ENCODE data around the gene MORN4.
A peak's percentile ranks its signal among the peaks of the same experiment; 100 is the strongest.
"Not testable (repeated sequence)": the region's sequence is repeated elsewhere in the genome, so short reads cannot be mapped to it uniquely, and the experiment has no call there.

Gene MORN4

GRCh38 chr10:97642471-97643159 lies 9.3 kb upstream of the MORN4 start:
- H2BK5ac ChIP-seq (ENCODE audit: low read length); H3K27ac ChIP-seq (replicated peaks; ENCODE audit: low read length); H3K79me1 ChIP-seq (ENCODE audit: low read depth, low read length); H2BK12ac ChIP-seq (ENCODE audit: low read length); H3K23ac ChIP-seq (ENCODE audit: low read depth, low read length, poor library complexity); H2AK5ac ChIP-seq (ENCODE audit: low read depth, low read length); H3K18ac ChIP-seq (ENCODE audit: low read length); H3K9ac ChIP-seq (ENCODE audit: low read depth, low read length, poor library complexity); H3K4me2 ChIP-seq (ENCODE audit: insufficient read depth, low read length, poor library complexity, severe bottlenecking); H3K14ac ChIP-seq (ENCODE audit: low read length); H3K4me1 ChIP-seq (ENCODE audit: control insufficient read depth in 2 of 2, insufficient read depth in 1 of 2, low read depth in 1 of 2, low read length in 2 of 2); H2AFZ ChIP-seq (ENCODE audit: low read length); H4K91ac ChIP-seq (ENCODE audit: low read depth, low read length, poor library complexity); H3K27me3 ChIP-seq (ENCODE audit: control insufficient read depth in 3 of 3, insufficient read depth in 3 of 3, low read depth in 1 of 3, low read length in 3 of 3); H2BK15ac ChIP-seq (ENCODE audit: low read length); H3K9me3 ChIP-seq (replicated peaks in 1 of 2; ENCODE audit: control insufficient read depth in 2 of 2, insufficient read depth in 1 of 2, low read depth in 1 of 2, low read length in 2 of 2); H3K4ac ChIP-seq (ENCODE audit: low read length); H2BK120ac ChIP-seq (ENCODE audit: low read depth, low read length); H4K8ac ChIP-seq (ENCODE audit: low read depth, low read length); H3K4me3 ChIP-seq (ENCODE audit: low read length in 2 of 2); DNase-seq (ENCODE audit: low spot score): not testable (repeated sequence)
- 100% methylated on average over 1 of the region's 13 CpGs; no CpG with 5 or more reads in 1 of the 2 donors for WGBS, 2 donors (ENCODE audit: extremely low coverage in 2 of 2, insufficient read length in 2 of 2, insufficient replicate concordance in 1 of 2)
- H3K36me3 ChIP-seq (replicated peaks in 1 of 2; ENCODE audit: control insufficient read depth in 2 of 2, insufficient read depth in 2 of 2, low read length in 2 of 2): peaks cover 11 to 42% of the 10 kb centered on the region in 2 donors

- Histone ChIP-seq H3K14ac (ENCODE audit: low read length) (peak overlapping the region; percentile 89), H3K18ac (ENCODE audit: low read length) (peak overlapping the region; percentile 88), H3K27ac (replicated peaks; ENCODE audit: low read length) (no peak overlapping the region), H4K91ac (ENCODE audit: low read depth, low read length, poor library complexity) (no peak overlapping the region), H2BK12ac (ENCODE audit: low read length) (peak overlapping the region; percentile 41), H3K79me1 (ENCODE audit: low read depth, low read length) (peaks cover 8% of the 10 kb centered on the region), H3K4me3 (ENCODE audit: low read length in 2 of 2) (peak overlapping the region; percentile 96 to 100), H3K9me3 (replicated peaks in 1 of 2; ENCODE audit: control insufficient read depth in 2 of 2, insufficient read depth in 1 of 2, low read depth in 1 of 2, low read length in 2 of 2) (no peaks in the 10 kb centered on the region), H2BK120ac (ENCODE audit: low read depth, low read length) (no peak overlapping the region), H2AFZ (ENCODE audit: low read length) (peak overlapping the region; percentile 87), H3K4me1 (ENCODE audit: control insufficient read depth in 2 of 2, insufficient read depth in 1 of 2, low read depth in 1 of 2, low read length in 2 of 2) (peaks cover 5 to 6% of the 10 kb centered on the region in 2 donors), H2BK15ac (ENCODE audit: low read length) (peak overlapping the region; percentile 49), H2AK5ac (ENCODE audit: low read depth, low read length) (peak overlapping the region; percentile 70), H2BK5ac (ENCODE audit: low read length) (peak overlapping the region; percentile 53), H3K23ac (ENCODE audit: low read depth, low read length, poor library complexity) (peak overlapping the region; percentile 67), H3K9ac (ENCODE audit: low read depth, low read length, poor library complexity) (peak overlapping the region; percentile 99), H3K4me2 (ENCODE audit: insufficient read depth, low read length, poor library complexity, severe bottlenecking) (peak overlapping the region; percentile 90), H3K36me3 (replicated peaks in 1 of 2; ENCODE audit: control insufficient read depth in 2 of 2, insufficient read depth in 2 of 2, low read length in 2 of 2) (peaks cover 11 to 30% of the 10 kb centered on the region in 2 donors), H3K4ac (ENCODE audit: low read length) (no peak overlapping the region), H3K27me3 (ENCODE audit: control insufficient read depth in 3 of 3, insufficient read depth in 3 of 3, low read depth in 1 of 3, low read length in 3 of 3) (no peaks in the 10 kb centered on the region), H4K8ac (ENCODE audit: low read depth, low read length) (peak overlapping the region; percentile 30)
- WGBS, 2 donors (ENCODE audit: extremely low coverage in 2 of 2, insufficient read length in 2 of 2, insufficient replicate concordance in 1 of 2): no CpG with 5 or more reads among the region's 67 CpGs
- DNase-seq (ENCODE audit: low spot score): peak; percentile 31
Observed at GRCh38 chr10:97640868-97641811, 7.8 kb upstream of the MORN4 start.

- Histone ChIP-seq H3K27ac (replicated peaks; ENCODE audit: low read length) (no peak within 1 kb of the TSS), H2BK120ac (ENCODE audit: low read depth, low read length) (no peak within 1 kb of the TSS), H4K8ac (ENCODE audit: low read depth, low read length) (peak within 1 kb of the TSS; percentile 30), H3K36me3 (replicated peaks in 1 of 2; ENCODE audit: control insufficient read depth in 2 of 2, insufficient read depth in 2 of 2, low read length in 2 of 2) (peaks cover 11 to 23% of the 10 kb centered on the region in 2 donors), H3K4me2 (ENCODE audit: insufficient read depth, low read length, poor library complexity, severe bottlenecking) (peak within 1 kb of the TSS; percentile 90), H3K18ac (ENCODE audit: low read length) (peak within 1 kb of the TSS; percentile 88), H3K4me1 (ENCODE audit: control insufficient read depth in 2 of 2, insufficient read depth in 1 of 2, low read depth in 1 of 2, low read length in 2 of 2) (peaks cover 5 to 6% of the 10 kb centered on the region in 2 donors), H3K9ac (ENCODE audit: low read depth, low read length, poor library complexity) (peak within 1 kb of the TSS; percentile 99), H3K23ac (ENCODE audit: low read depth, low read length, poor library complexity) (peak within 1 kb of the TSS; percentile 67), H3K4ac (ENCODE audit: low read length) (no peak within 1 kb of the TSS), H4K91ac (ENCODE audit: low read depth, low read length, poor library complexity) (no peak within 1 kb of the TSS), H2AFZ (ENCODE audit: low read length) (peak within 1 kb of the TSS; percentile 87), H3K9me3 (replicated peaks in 1 of 2; ENCODE audit: control insufficient read depth in 2 of 2, insufficient read depth in 1 of 2, low read depth in 1 of 2, low read length in 2 of 2) (no peaks in the 10 kb centered on the region), H2BK5ac (ENCODE audit: low read length) (peak within 1 kb of the TSS; percentile 53), H3K79me1 (ENCODE audit: low read depth, low read length) (peaks cover 8% of the 10 kb centered on the region), H2BK15ac (ENCODE audit: low read length) (peak within 1 kb of the TSS; percentile 49), H3K27me3 (ENCODE audit: control insufficient read depth in 3 of 3, insufficient read depth in 3 of 3, low read depth in 1 of 3, low read length in 3 of 3) (no peaks in the 10 kb centered on the region), H2AK5ac (ENCODE audit: low read depth, low read length) (peak within 1 kb of the TSS; percentile 70), H3K4me3 (ENCODE audit: low read length in 2 of 2) (peak within 1 kb of the TSS; percentile 96 to 100), H3K14ac (ENCODE audit: low read length) (peak within 1 kb of the TSS; percentile 89), H2BK12ac (ENCODE audit: low read length) (peak within 1 kb of the TSS; percentile 41)
- no CpG with 5 or more reads among the region's 54 CpGs for WGBS, 2 donors (ENCODE audit: extremely low coverage in 2 of 2, insufficient read length in 2 of 2, insufficient replicate concordance in 1 of 2)
- peak; percentile 99 for DNase-seq (ENCODE audit: low spot score)
Observed at GRCh38 chr10:97640174-97640867, 7.0 kb upstream of the MORN4 start, which contains the start of gene PI4K2A. PI4K2A (plus strand) TSS chr10:97640671; CDS start chr10:97640743, 72 bp downstream.

All from neuronal stem cell (in vitro differentiated cells).